GM18511 (cell line): ENCODE measurements around the gene RGS6.
"Not testable (repeated sequence)": the region's sequence is repeated elsewhere in the genome, so short reads cannot be mapped to it uniquely, and the experiment has no call there.

Experiments
- ATAC-seq: cut with Tn5 transposase; IDR thresholded peaks from one replicate; pipeline ENCODE4 v1.9.1; 2021; ENCODE audit warnings: mild to moderate bottlenecking, moderate library complexity; ENCODE audit not compliant: unreplicated experiment

RGS6 gene

DNA sequence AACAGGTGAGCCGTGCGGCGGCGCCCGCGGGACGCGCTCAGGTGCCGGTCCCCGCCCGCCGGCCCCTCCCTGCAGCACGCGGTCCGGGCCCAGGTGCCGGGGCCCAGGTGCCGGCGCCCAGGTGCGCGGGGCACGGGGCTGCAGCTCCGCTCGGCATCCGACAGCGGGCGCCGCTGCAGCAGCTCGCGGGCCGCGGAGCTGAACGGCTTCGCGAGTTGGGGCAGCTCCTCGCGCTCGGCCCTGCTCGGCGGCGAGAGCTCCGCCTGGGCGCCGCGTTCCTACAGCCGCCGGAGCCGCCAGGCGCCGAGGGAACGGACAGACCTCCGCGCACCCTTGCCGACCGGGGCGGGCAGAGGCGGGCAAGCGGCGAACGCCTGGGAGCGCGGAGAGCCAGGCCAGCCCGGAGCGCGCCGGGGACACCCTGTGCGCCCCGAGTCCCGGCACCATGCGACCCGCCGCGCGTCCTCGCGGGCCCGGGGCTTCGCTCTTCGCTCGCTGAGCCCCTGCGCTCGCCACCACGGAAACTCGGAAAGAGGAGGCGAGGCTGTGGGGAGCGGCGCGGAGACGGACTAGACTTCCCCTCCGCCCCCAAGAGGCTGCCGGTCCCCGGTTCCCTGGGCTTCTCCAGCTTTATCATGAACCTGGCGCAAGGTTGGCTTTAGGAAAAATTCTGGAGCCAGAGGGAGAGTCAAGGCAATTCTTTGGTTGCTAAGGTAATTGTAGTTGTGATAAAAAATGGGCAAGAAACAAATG is at the start of gene RGS6:
Gene RGS6 (plus strand): TSS at position 201 of the 753 bp plus-strand sequence.
- no peak for ATAC-seq

DNA sequence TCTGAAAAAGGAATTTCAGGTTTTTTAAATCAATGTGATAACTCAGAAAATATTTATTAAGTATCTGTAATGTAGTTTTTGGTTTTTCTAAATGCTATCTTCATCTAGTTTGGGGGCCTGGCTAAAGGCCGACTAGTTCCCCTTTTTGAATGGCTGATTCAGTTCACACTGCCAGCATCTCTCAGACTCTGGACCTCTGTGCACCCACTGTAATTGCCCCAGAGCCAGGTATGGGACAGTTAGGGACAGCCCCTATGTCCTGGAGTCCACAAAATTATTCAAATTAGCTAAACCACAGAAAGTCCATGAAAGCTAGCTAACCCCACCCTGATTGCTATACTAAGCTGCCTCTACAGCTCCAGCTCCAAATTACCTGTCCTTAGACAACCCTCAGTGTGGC is 49.1 kb upstream of the RGS6 start:
- no peak for ATAC-seq

DNA sequence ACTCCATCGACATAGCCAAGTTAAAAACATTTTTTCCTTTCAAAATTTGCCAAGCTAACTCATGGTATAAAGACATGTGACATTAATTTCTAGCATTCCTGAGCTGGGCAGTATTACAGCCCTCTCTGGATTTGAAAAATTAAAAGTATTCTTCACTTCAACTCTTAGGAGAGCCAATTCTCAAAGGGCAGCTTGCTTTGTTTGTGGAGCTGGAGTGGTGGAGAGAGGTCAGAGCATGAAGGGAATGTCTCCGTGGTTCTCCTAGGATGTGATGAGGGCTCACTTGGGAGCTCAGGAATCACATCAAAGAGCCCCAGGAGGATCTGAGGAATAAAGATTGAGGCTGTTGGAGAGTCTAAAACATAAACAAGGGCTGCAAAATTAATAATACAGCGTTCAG is 46.9 kb upstream of the RGS6 start:
- ATAC-seq = no peak

DNA sequence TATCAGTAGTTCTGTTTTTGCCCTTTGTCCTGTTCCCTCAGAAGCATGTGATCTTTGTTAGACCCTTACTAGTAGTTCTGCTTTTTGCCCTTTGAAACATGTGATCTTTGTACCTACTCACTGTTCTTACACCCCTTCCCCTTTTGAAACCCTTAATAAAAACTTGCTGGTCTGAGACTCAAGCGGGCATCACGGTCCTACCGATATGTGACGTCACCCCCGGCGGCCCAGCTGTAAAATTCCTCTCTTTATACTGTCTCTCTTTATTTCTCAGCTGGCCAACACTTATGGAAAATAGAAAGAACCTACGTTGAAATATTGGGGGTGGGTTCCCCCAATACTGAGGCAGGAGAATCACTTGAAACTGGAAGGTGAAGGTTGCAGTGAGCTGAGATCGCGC is 44.4 kb upstream of the RGS6 start:
- ATAC-seq = not testable (repeated sequence)

- no peak for ATAC-seq
Observed at GRCh38 chr14:71890541-71890940, 41.7 kb upstream of the RGS6 start.

DNA sequence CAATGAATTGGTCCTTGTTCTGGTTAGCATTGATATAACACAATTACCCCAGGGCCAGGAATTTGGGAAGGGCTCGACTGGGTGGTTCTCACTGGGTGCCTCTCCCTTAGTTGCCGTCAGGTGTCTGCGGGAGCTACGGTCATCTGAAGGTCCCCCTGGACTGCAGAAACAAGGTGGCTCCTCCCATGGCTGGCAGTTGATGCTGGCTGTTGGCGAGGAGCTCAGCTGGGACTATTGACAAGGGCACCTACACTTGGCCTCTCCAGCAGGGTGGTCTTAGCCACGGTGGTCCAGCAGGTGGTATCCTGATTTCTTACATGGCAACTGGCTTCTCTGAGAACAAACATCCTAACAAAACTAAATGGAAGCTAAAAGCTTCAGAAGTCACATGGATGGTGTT is 41.0 kb upstream of the RGS6 start:
- no peak for ATAC-seq

DNA sequence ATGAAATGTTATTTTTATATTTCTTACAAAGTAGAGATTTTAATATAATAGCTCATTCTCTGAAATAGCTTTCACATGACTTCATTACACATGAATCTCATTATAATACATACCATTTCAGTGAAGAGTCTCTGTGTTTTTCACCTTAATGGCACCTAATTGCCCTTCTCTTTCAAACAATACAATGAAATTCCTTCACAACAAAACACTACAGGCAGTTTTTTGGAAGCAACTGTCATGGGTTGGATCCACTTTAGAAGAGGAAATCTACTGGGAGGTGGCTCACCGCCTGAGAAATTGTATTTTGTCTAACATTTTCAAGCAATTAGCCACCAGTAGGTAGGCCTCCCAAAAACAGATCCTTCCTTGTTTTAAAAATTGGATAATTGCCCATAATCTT is 40.3 kb upstream of the RGS6 start:
- ATAC-seq = no peak

GRCh38 chr14:71905031-71905430 is 27.2 kb upstream of the RGS6 start:
- no peak for ATAC-seq

DNA sequence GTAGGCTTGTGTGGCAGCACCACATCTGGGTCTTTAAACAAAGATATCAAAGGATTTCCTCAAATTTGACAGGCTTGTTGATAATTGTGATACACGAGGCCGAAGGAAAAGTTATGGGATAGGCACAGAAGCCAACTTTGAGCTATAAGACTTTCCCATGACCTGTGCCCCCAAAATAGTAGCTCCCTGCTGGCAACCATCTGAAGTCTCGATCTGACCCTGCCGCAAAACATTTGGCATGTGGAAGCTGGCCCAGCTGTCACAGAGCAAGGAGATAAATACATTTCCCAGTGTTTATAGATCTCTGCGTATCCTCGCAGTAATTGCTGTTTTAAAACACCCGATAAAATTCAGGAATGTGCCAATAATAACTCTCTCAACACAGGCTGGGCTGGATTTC is 26.4 kb upstream of the RGS6 start:
- no peak for ATAC-seq

DNA sequence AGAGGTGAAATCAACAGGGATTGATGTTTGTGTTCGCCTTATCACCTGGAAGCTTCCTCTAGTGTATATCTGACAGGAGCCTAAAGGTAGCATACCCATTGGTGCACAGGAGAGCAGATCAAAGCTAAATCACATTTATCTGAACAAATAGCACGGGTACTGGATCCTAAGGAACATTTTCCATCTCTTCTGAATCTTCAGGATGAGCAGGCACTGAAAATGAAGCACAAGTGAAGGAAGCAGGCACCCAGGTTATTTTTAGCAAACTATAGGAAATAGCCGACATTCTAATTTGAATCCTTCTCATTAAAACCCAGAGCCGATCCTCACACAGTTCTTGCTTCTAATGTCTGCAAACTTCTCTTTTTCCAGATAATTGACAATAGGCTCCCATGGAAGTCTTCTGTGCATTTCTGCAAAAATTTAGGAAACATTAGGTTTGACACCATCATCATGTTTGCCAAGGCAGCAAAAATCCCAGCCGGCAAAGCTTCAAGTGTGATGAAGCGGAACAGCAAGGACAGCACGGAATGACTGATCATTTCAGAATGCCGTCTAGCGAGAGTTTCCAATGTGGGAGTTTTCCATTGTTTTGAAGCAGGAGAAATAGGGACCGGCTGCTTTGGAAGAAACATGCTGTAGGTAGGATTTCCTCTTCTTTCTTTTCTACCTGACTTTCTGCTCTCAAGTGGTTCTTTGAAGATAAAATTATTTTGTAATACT is 24.3 kb upstream of the RGS6 start:
- ATAC-seq = no peak

DNA sequence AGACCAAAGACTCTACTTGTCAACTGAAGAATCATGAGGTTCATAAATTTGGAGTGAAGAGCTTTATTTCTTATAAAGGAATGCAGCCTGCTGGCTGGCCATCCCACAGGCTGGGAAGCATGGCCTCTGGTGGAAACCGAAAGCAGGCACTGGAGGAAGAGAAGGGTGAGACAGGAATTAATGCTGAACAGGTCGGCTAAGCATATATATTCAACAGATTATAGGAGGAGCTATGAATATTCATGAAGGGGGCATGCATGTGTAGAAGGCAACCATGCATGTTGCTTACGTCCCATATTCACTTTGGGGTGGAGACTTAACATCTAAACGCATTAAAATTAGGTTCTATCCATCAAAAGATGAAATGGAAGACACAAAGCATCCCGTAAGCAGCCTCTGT is 20.6 kb upstream of the RGS6 start:
- no peak for ATAC-seq

GRCh38 chr14:71913342-71913741 is 18.9 kb upstream of the RGS6 start:
- ATAC-seq = no peak

DNA sequence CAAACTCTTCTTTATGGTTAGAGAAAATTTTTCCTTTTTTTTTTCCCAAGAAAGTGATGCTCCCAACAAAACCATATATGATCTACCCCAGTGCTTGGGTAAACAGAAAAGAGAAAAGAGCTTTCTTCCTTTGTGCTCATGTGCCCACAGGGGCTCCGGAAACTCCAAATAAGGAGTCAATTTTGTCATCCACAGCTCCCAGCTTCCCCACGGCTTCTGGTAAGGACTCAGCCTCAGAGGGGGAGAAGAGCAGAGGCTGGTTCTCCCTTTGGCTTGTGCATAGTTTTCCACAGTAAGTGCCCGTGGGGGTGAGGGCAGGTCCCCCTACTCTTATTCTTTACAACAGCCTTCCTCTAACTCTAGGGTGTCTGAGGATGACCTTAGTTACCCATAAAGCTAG is 13.3 kb upstream of the RGS6 start:
- ATAC-seq = no peak

DNA sequence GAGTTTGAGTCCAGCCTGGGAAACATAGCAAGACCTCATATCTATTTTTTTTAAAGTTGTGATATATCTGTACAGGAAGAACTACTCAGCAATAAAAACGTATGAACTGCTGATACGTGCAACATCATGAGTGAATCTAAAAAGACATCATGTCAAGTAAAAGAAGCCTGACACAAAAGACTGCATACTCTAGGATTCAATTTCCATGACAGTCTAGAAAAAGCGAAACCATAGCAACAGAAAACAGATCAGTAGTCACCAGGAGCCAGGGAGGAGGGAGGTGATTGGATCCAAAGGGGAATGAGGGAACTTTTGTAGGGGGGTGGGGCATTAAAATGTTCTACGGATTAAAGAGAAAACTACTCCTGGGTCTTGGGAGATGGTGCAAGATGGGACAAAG is 8.7 kb upstream of the RGS6 start:
- ATAC-seq = no peak

DNA sequence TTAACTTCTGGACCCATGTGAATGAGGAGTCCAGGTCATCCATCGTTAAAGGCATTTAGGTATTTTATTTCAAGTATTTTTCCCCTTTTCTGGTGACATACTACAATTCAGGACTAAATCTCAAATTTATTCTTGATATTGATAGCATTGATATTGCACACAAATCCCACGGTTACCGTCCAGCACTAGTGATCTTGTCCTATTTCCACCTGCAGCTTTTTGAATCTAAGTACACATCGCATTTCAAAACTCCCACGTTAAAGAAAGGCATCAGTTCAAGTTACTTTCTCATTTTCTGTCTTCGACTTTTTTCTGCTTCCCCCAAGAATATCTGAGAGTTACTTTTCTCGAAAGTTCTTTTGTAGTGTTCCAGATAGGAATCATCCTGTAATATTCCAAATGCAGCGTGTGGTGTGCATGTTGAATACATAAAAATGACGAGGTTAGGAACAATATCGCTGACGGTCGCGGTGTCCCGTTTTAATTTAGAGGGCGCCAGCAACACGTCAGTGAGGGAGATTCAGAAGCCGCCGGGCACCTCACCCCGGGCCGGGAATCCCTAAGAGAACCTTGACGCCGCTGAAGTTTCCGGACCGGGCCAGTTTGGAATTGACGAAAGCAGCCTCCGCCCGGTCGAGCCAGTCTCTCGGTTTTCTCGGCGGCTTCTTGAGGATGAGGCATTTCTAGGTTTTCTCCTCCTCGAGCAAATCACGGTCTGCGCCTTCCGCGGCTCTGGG is 569 bp upstream of the RGS6 start:
- ATAC-seq = no peak

DNA sequence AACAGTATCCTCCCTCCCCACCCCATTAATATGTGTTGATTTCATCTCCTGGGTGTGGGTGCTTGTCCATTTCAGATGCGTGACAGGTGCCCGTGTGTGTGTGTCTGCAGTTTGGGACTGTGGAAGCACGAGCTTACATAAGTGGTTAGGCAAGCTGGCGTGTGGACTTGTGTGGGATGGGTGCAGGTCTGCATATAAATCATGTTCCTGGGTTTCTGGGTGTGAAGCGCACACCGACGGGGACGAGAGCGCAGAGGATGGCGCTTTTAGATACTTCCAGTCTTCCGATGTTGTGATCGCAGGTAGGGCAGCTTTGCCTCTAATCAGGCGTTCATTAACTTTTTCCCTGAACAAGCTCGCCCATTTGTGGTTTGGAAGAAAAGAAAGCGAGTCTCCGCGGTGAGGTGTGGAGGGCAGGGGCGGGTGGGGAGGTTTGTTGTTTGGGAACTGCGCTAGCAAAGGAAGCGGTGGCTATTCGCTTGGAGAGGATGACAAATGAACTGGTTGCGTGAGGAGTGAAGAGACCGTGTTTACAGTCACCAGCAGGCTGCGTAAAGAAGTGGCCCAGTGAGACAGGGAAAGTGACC is 865 bp downstream of the RGS6 start:
- ATAC-seq = no peak

GRCh38 chr14:71938273-71938672 is 6.0 kb downstream of the RGS6 start:
- ATAC-seq = not testable (repeated sequence)

- not testable (repeated sequence) for ATAC-seq
Observed at GRCh38 chr14:71939344-71939743, 7.1 kb downstream of the RGS6 start.

DNA sequence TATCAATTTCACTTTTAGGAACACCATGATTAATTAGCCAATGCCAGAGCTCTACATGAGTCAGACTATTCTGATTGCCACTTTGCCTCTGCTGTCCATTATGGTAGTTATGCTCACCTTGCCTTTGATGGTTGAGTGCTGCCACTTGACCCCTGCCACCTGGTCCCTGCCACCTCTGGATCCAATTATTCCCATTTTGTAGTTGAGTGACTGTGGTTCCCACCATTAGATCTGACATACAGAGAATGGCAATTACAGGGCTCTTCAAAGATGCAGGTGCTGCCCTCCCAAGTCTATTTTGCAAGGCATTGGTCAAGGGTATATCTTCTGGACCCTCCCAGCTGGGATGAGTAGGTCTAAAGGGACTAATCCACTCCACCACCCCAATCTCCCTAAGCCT is 8.3 kb downstream of the RGS6 start:
- not testable (repeated sequence) for ATAC-seq

DNA sequence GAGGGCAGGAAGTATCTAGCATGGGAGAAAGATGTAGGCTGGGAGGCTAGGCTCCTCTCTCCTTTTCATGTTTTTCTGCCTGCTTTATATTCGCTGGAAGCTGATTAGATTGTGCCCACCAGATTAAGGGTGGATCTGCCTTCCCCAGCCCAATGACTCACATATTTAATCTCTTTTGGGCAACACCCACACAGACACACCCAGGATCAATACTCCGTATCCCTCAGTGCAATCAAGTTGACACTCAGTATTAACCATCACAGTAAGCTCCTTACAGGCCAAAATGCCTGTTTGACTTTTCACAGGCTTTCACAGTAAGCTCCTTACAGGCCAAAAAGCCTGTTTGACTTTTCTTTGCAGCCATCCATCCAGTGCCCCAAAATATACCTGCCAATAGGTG is 9.4 kb downstream of the RGS6 start:
- not testable (repeated sequence) for ATAC-seq

- no peak for ATAC-seq
Observed at GRCh38 chr14:71942904-71943694, 10.9 kb downstream of the RGS6 start.
